ENCODE results near the gene NOD2.

Gene NOD2

DNA sequence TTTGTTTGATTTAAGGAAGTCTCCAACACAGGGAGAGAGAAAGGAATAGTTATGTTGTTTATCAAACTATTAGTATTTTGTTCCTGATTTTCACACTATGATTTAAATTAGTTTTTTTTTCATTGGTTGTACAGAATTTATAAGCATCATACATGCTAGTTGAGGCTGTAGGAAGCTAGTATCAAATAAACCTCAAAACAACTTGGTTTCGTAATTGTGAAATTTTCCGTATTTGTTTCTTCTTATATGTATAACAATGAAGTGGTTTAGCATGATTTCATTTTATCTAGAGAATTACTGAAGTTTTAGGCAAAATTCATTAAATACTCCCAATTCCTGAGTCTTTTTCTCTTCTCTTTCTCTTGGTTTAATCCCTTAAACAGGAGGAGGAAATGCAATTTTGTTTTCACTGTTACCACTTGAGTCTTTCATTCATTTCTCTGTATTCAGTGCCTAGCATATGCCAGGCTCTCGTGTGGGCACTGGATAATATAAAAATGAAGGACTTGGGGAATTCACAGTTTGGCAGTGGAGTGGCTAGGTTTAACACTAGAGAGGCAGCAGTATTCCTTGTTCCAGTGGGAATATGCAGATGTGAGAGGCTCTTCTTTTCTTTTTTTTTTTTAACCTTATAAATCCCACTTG, 50.3 kb downstream of the NOD2 start:
- DNase-seq, result no peak

- no peak for DNase-seq
Measured at GRCh38 chr16:50744881-50745280, 51.5 kb downstream of the NOD2 start.

GRCh38 chr16:50745940-50746339, 52.5 kb downstream of the NOD2 start:
- DNase-seq, result no peak

DNA sequence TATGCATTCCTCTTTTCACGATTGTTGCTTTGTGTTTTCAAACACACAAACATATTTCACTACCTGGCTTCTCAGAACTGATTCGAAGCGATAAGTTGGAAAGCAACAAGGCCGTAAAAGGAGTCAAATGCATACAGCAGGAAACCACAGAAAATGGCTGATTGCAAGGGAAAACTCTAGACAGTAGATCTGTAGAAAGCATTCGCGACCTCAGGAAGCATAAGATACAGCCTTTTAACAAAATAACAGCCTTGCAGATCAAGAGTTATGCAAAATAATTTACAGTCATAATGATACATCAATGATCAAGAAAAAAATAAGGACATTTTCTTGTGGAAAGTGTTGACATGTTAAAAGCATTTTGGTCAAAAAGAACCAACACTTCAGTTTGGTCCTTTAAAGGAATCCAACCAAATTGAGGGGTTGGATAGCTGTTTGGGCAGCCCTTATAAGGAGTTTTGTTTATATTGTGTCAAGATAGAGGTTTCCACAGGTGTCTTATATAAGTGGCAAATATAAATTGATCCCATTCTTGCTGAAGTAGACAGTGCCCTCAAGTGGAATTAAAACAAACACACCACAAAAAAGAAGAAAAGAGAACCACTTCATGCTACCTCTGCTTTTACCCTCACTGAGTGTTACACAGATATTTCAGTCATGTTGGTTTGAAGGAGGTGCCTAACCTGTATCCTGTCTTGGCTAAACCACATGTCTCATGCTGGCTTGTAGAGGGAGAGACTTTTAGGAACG, 54.0 kb downstream of the NOD2 start:
- DNase-seq, result peak; percentile 14

DNA sequence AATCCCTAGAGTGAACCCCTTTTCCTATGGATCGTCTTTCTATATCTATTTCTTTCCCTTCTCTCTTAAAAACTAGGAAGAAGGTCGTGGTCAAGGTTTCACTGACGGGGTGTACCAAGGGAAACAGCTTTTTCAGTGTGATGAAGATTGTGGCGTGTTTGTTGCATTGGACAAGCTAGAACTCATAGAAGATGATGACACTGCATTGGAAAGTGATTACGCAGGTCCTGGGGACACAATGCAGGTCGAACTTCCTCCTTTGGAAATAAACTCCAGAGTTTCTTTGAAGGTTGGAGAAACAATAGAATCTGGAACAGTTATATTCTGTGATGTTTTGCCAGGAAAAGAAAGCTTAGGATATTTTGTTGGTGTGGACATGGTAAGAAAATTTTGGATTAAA, 58.1 kb downstream of the NOD2 start:
- DNase-seq, result no peak

- DNase-seq, result no peak
Measured at GRCh38 chr16:50752471-50753235, 59.2 kb downstream of the NOD2 start.

GRCh38 chr16:50756473-50756872, 63.1 kb downstream of the NOD2 start:
- DNase-seq, result no peak

- DNase-seq, result no peak
Measured at GRCh38 chr16:50761267-50761666, 67.9 kb downstream of the NOD2 start.

GRCh38 chr16:50762241-50762640, 68.8 kb downstream of the NOD2 start:
- DNase-seq, result no peak

DNA sequence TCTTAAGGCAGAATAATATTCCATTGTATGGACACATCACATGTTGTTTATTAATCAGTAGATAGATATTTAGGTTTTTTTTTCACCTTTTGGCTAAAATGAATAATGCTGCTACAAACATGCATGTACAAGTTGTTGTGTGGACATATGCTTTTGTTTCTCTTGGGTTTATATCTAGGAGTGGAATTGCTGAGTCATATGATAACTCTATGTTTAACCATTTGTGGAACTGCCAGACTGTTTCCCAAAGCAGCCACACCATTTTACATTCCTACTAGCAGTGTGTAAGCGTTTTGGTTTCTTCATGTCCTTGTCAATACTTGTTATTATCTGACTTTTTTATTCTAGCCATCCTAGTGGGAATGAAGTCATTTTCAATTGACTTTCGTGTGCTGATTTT, 69.8 kb downstream of the NOD2 start:
- DNase-seq, result no peak

GRCh38 chr16:50765260-50765659, 71.9 kb downstream of the NOD2 start:
- no peak for DNase-seq

- no peak for DNase-seq
Measured at GRCh38 chr16:50765861-50766260, 72.5 kb downstream of the NOD2 start.

DNA sequence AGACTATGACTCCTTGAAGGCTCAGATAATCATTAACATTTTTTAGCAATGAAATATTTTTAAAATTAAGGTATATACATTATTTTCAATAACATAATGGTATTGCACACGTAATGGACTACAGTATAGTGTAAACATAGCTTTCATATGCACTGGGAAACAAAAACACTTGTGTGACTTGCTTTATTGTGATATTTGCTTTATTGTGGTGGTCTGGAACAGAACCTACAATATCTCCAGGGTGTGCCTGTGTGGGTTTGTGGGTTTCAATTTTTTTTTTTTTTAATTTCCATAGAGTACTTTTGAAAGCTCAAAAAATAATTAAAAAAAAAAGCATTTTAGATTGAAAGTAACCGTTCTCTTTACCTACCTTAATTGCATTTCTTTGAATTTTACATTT, 73.8 kb downstream of the NOD2 start:
- no peak for DNase-seq

DNA sequence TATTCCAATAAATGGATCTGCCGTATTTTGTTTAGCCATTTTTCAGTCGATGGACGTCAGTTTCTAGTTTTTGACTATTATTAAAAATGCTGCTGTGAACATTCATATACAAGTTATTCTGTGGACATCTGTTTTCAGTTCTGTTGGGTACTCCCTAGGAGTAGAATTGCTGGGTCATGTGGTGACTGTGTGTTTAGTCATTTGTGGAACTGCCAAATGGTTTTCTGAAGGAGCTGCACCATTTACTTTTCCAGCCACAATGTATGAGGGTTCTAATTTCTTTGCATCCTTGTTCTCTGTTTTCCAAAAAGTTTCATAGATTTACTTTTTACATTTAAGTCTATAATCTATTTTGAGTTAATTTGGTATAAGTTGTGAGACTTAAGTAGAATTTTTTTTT, 78.0 kb downstream of the NOD2 start:
- no peak for DNase-seq

DNA sequence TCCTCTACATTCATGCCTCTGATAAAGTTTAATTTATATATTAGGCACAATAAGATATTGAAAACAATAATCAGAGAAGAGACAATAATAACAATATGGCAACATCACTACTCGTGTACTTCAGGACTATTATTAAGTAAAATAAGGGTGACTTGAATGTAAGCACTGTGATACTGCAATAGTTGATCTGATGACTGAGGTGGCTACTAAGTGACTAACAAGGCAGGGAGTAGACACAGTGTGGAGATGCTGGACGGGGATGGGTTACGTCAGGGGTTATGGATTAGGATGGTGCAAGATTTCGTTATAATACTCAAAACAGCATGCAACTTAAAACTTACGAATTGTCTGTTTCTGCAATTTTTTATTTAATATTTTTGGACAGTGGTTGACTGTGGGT, 81.0 kb downstream of the NOD2 start:
- DNase-seq, result no peak

DNA sequence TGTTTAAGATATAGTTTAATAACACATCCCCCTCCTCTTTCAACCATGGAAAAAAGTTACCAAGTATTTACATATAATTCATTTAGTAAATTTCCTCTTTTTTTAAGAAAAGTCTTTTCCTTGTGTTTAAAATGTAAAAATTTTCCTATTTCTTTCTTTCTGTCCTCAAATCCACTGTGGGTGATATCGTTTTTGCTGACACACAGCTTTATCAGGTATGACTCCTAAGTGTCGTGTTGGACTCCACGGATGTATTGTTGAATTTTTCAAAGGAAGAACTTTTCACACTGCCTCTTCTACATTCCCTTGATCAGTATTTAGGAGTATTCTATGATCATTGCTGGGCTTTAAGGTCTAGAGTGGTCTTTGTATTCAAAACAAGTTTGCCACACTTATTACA, 81.6 kb downstream of the NOD2 start:
- no peak for DNase-seq

DNA sequence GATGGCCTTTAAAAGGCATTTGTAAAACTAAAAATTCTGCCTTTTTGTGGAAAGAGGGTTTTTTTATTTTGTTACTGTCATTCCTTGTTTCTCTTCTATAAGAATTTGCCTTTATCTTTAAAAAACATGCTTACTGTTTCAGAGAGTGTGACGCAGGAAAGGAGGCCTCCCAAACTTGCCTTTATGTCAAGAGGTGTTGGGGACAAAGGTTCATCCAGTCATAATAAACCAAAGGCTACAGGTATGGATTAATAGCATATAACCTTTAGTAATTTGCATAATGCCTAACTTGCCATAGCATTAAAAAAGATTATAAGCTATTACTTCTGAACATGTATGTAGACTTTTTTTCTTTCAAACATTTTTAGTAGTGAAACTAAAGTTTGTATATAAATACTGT, 82.6 kb downstream of the NOD2 start:
- no peak for DNase-seq

DNA sequence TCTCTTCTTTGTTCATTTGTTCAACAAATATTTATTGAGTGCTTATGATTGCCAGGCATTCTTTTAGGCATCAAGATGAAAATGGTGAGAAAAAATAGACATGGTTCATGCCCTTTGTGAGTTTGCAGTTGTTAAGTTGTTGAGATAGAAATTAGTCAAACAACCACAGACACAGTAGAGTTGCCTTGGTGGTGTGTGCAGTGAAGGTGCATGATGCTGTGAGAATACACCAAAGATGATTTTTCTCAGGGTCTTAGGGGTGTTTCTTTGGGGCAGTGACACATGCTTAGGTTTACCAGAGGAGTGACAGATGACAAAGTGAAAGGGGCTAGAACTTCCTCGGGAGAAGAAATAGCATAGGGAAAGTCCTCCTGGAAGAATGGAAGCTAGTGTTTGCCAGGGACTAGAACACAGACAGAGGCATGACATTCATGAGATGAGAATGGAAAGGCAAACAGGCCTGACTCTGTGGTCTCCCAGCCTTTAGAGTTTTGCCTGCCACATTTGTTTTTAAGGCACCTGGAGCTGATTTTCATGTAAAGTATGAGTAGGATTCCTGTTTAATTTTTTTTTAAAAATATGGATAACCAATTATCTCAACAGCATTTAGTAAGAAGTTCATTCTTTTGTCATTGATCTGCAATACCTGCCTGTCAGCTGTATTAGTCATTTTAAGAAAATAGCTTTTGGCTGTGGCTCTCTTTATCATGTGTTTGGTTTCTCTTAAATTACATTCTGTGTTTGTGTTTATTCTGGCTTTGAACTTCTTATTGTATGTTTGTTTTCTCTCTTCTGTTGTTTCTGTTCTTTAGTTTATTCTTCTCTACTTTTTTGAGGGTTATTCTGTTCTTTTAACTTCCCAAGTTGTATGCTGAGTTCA, 85.1 kb downstream of the NOD2 start:
- no peak for DNase-seq

GRCh38 chr16:50781043-50781442, 87.6 kb downstream of the NOD2 start:
- no peak for DNase-seq

DNA sequence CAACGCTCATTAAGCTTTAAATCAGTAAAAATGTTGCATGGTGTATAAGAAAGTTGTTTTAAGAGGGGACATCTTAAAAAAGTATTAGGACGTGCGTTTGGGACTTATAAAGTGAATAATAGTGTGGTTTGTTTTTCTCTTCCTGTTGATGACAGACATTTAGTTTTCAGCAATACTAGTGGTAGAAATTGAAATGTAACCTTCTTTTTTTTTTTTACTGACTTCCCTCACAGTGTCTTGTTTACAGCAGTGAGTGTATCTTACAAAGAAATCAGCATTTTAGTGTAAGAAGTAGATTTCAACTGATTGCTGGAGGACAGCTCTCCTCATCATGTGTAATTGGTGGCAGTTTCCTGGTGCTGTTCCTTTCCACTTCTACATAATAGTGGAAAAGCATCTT, 88.1 kb downstream of the NOD2 start:
- DNase-seq, result no peak

Data from DMS79 treated with DMSO at 0.1 percent for 48 hours (cell line).